Endothelial cell of umbilical vein (primary cell): ENCODE measurements around the gene SOCS3. TPM values are rescaled to one million over a fixed set of nuclear protein-coding genes. Genes with fewer than 3 reads are reported as not detected.

Experiments
- BruUV-seq: library from RNA; stranded (reverse); fragments of 400-500 nt; replicated peaks from 2 replicates; lab custom pipeline; 2021; lab: Mats Ljungman, UMichigan
- CTCF ChIA-PET: fragments of 300-600, 350-600 bp; sonication (Branson Sonifier 250); formaldehyde crosslinking; loops from one replicate; lab custom pipeline; 2021; ENCODE audit warnings: antibody characterized with exemption, inconsistent platforms; lab: Charles Lee
- POLR2A ChIA-PET: fragments of 300-600, 350-600 bp; sonication (Branson Sonifier 250); formaldehyde crosslinking; loops from one replicate; lab custom pipeline; 2021; ENCODE audit warnings: antibody characterized with exemption, inconsistent platforms; lab: Charles Lee
- DNase-seq: peaks from one replicate; pipeline ENCODE4 v3.0.0-alpha.2; 2011; ENCODE audit warnings: low read depth, low spot score
- FAIRE-seq: peaks from 2 replicates; lab custom pipeline; 2011; peaks lifted over from hg19 to GRCh38; lab: Jason Lieb, UNC
- H2AFZ ChIP-seq: 2 replicates; pipeline ENCODE4 v1.6.0; 2012; ENCODE audit warnings: low read depth, low read length, control low read depth, inconsistent platforms
- H3K27ac ChIP-seq: 2 replicates; pipeline ENCODE4 v1.5.1; 2011; ENCODE audit warnings: low read depth, mild to moderate bottlenecking, control low read depth, low read length, moderate library complexity; ENCODE audit not compliant: insufficient read depth
- H3K27me3 ChIP-seq, 2 experiments: 2 replicates each; pipeline versions ENCODE4 v1.6.0 to v1.6.1; 2011; ENCODE audit warnings: low read length in 2 of 2, mixed read lengths in 1 of 2; ENCODE audit not compliant: control insufficient read depth in 2 of 2, insufficient read depth in 2 of 2
- H3K36me3 ChIP-seq, 2 experiments: 2 replicates in 1 of 2; 3 replicates in 1 of 2; pipeline ENCODE4 v1.5.1; 2011; ENCODE audit warnings: low read length in 2 of 2, mild to moderate bottlenecking in 1 of 2, moderate library complexity in 1 of 2; ENCODE audit not compliant: control insufficient read depth in 2 of 2, insufficient read depth in 2 of 2; ENCODE audit errors: extremely low read depth in 1 of 2
- H3K4me1 ChIP-seq: 3 replicates; pipeline ENCODE4 v1.5.1; 2011; ENCODE audit warnings: mild to moderate bottlenecking, low read length; ENCODE audit not compliant: control insufficient read depth, insufficient read depth; ENCODE audit errors: extremely low read depth
- H3K4me2 ChIP-seq: 2 replicates; pipeline ENCODE4 v1.6.1; 2011; ENCODE audit warnings: low read length, control low read depth, mixed read lengths; ENCODE audit not compliant: insufficient read depth
- H3K4me3 ChIP-seq, 3 experiments: fragments of 200-600 bp in 1 of 3; sonication (generic), shearing (Covaris generic) in 1 of 3; replicated peaks in 1 of 3; 2 replicates each; pipeline ENCODE4 v1.5.1; 2011 to 2016; ENCODE audit warnings: control low read depth in 3 of 3, low read length in 3 of 3, mild to moderate bottlenecking in 2 of 3, inconsistent platforms in 1 of 3, low read depth in 1 of 3, moderate library complexity in 1 of 3; ENCODE audit not compliant: insufficient read depth in 1 of 3
- H3K79me2 ChIP-seq: 2 replicates; pipeline ENCODE4 v1.6.0; 2012; ENCODE audit warnings: low read length, inconsistent platforms; ENCODE audit not compliant: control insufficient read depth, insufficient read depth
- H3K9ac ChIP-seq: replicated peaks from 2 replicates; pipeline ENCODE3; 2011; ENCODE audit warnings: low read length, control low read depth; ENCODE audit not compliant: insufficient read depth; ENCODE audit errors: extremely low read depth
- H3K9me1 ChIP-seq: replicated peaks from 3 replicates; pipeline ENCODE4 v1.6.0; 2011; ENCODE audit warnings: mild to moderate bottlenecking, low read length; ENCODE audit not compliant: control insufficient read depth, insufficient read depth; ENCODE audit errors: extremely low read depth
- H3K9me3 ChIP-seq: replicated peaks from 2 replicates; pipeline ENCODE4 v1.5.1; 2012; ENCODE audit warnings: low read length, inconsistent platforms; ENCODE audit not compliant: control insufficient read depth, insufficient read depth
- H4K20me1 ChIP-seq: replicated peaks from 2 replicates; pipeline ENCODE3; 2011; ENCODE audit warnings: mild to moderate bottlenecking, low read length; ENCODE audit not compliant: control insufficient read depth, insufficient read depth; ENCODE audit errors: extremely low read depth
- EZH2 ChIP-seq: IDR thresholded peaks from 2 replicates; pipeline ENCODE4 v1.6.1; 2012; ENCODE audit warnings: borderline replicate concordance, low read depth, mild to moderate bottlenecking, moderate library complexity, low read length, inconsistent platforms; ENCODE audit not compliant: severe bottlenecking
- FOS ChIP-seq: IDR thresholded peaks from 2 replicates; pipeline ENCODE4 v1.6.1; 2011; ENCODE audit warnings: mild to moderate bottlenecking, low read length, moderate library complexity, borderline replicate concordance; ENCODE audit not compliant: insufficient read depth
- GATA2 ChIP-seq: IDR thresholded peaks from 2 replicates; pipeline ENCODE4 v1.7.0; 2011; ENCODE audit warnings: low read depth, mild to moderate bottlenecking, moderate library complexity, mixed read lengths, low read length; ENCODE audit not compliant: insufficient read length, insufficient read depth
- JUN ChIP-seq: IDR thresholded peaks from 2 replicates; pipeline ENCODE4 v1.6.1; 2011; ENCODE audit warnings: borderline replicate concordance, low read depth; ENCODE audit not compliant: insufficient read length, insufficient read depth
- MAX ChIP-seq: IDR thresholded peaks from 2 replicates; pipeline ENCODE4 v1.6.1; 2011; ENCODE audit not compliant: insufficient read depth, insufficient read length
- MYC ChIP-seq: IDR thresholded peaks from one replicate; pipeline ENCODE4 v1.6.1; 2011; ENCODE audit warnings: mild to moderate bottlenecking, low read depth, low read length
- POLR2A ChIP-seq: IDR thresholded peaks from 2 replicates; pipeline ENCODE4 v1.6.1; 2012; ENCODE audit warnings: low read depth, mild to moderate bottlenecking, control low read depth, low read length
- POLR2AphosphoS5 ChIP-seq: IDR thresholded peaks from 2 replicates; pipeline ENCODE4 v1.6.1; 2012; ENCODE audit warnings: low read depth, mild to moderate bottlenecking, control low read depth, low read length, moderate library complexity; ENCODE audit not compliant: insufficient read depth
- dilution Hi-C: fragments of 300-500 bp; cut with MboI; formaldehyde crosslinking; loops from one replicate; pipeline ENCODE4 v1.15.0; 2019; ENCODE audit warnings: low sequenced_read_pairs; ENCODE audit not compliant: extremely low pct_ligation_motif_present
- intact Hi-C: fragments of 100-400 bp; cut with micrococcal nuclease; formaldehyde crosslinking; loops from one replicate; pipeline ENCODE4 v1.10.0; 2022
- polyA plus RNA-seq, 4 experiments: library from polyadenylated mRNA; depleted of rRNA in 3 of 4; stranded (reverse) in 3 of 4; unstranded in 1 of 4; fragments of >200 nt; gene quantifications; 2 replicates each; pipeline versions ENCODE4 v1.2.1 to v1.2.3, GENCODE V29; 2011 to 2012; ENCODE audit warnings: missing spikeins in 1 of 4
- total RNA-seq: library from RNA; stranded (reverse); gene quantifications from 2 replicates; pipeline ENCODE4 v1.2.3, GENCODE V29; 2021
- TF ChIP-seq, protein P1 (sequence below), 2 donors: IDR thresholded peaks; 1 replicate in 1 of 2; 2 replicates in 1 of 2; pipeline ENCODE4 v1.5.1; 2011; ENCODE audit warnings: low read length in 2 of 2, mild to moderate bottlenecking in 2 of 2, moderate library complexity in 2 of 2, control low read depth in 1 of 2, inconsistent platforms in 1 of 2, low read depth in 1 of 2; ENCODE audit not compliant: insufficient read depth in 1 of 2; ENCODE audit errors: extremely low read depth in 1 of 2

Gene SOCS3
- total and polyA plus RNA-seq, 2 donors (not counting 3 experiments of a cell fraction or from before 2014, with no cell fraction given) = 6.2 to 14.3 TPM

DNA sequence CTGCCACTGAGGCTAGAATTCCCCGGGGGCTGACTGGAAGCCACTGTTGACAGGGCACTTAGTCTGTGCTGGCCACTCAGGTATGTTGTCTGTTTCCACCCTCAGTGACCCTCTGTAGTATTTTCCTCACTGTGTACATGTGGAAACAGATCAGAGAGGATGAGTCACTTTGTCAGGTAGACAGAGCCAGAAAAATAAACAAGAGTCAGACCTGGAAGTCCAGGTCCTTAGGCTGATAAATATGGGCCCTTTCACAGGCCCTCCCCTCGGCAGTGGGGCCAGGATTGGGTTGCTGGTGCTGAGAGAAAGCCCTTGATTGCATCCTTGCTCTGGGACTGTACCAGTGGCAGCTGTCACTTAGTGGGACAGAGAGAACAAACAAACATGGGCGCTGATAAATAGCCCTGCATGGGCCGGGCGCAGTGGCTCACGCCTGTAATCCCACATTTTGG lies 39.8 kb upstream of the SOCS3 start:
- Histone ChIP-seq H3K4me1 (peaks cover 10% of the 10 kb centered on the region), H3K4me2 (no peak overlapping the region), H3K9me3 (no peaks in the 10 kb centered on the region), H3K27me3 (no peaks in the 10 kb centered on the region), H3K4me3 (no peak overlapping the region), H3K79me2 (peaks cover 40% of the 10 kb centered on the region), H3K9me1 (no peaks in the 10 kb centered on the region), H3K36me3 (peaks cover 24 to 62% of the 10 kb centered on the region in 2 experiments), H3K27ac (no peak overlapping the region), H2AFZ (no peak overlapping the region), H4K20me1 (no peaks in the 10 kb centered on the region), H3K9ac (no peak overlapping the region)
- TF ChIP-seq, protein P1, sequence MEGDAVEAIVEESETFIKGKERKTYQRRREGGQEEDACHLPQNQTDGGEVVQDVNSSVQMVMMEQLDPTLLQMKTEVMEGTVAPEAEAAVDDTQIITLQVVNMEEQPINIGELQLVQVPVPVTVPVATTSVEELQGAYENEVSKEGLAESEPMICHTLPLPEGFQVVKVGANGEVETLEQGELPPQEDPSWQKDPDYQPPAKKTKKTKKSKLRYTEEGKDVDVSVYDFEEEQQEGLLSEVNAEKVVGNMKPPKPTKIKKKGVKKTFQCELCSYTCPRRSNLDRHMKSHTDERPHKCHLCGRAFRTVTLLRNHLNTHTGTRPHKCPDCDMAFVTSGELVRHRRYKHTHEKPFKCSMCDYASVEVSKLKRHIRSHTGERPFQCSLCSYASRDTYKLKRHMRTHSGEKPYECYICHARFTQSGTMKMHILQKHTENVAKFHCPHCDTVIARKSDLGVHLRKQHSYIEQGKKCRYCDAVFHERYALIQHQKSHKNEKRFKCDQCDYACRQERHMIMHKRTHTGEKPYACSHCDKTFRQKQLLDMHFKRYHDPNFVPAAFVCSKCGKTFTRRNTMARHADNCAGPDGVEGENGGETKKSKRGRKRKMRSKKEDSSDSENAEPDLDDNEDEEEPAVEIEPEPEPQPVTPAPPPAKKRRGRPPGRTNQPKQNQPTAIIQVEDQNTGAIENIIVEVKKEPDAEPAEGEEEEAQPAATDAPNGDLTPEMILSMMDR (IDR thresholded peaks at IDR 0.05; ENCODE audit: extremely low read depth in 1 of 2, insufficient read depth in 1 of 2, low read depth in 1 of 2, low read length in 2 of 2) = no peak
- no peak for TF ChIP-seq POLR2AphosphoS5
- TF ChIP-seq JUN = no peak
- TF ChIP-seq MAX = no peak
- no peak for TF ChIP-seq MYC
- TF ChIP-seq EZH2 = no peak
- TF ChIP-seq POLR2A = no peak
- no peak for TF ChIP-seq GATA2
- no peak for TF ChIP-seq FOS
- FAIRE-seq (no peak), DNase-seq (no peak)
- dilution Hi-C loops = no loop called here
- intact Hi-C loops = no loop called here
- no TSS peak for BruUV-seq
- POLR2A ChIA-PET = no interaction called here
- CTCF ChIA-PET = interaction anchor here (4.2 kb wide), 1 partner anchor 39 kb away, joined by 21 read pairs; no protein-coding TSS in a partner anchor
